CD4-positive, alpha-beta T cell (primary cell): ENCODE results near the gene MAN2A2. TPM values are rescaled to one million over a fixed set of nuclear protein-coding genes. Genes with fewer than 3 reads are reported as not detected.
"Not testable (repeated sequence)": the region's sequence is repeated elsewhere in the genome, so short reads cannot be mapped to it uniquely, and the experiment has no call there.

Source experiments
- ATAC-seq: fragments of 200-7000 bp; cut with Tn5 transposase; one replicate; pipeline ENCODE4 v1.10.0; 2022; ENCODE audit warnings: mild to moderate bottlenecking; ENCODE audit not compliant: poor library complexity
- CTCF ChIA-PET: fragments of 350-600 bp; sonication (Branson Sonifier 250); formaldehyde crosslinking; loops from one replicate; lab custom pipeline; 2021; ENCODE audit warnings: antibody characterized with exemption, inconsistent platforms; lab: Charles Lee
- POLR2A ChIA-PET: fragments of 350-600 bp; sonication (Branson Sonifier 250); formaldehyde crosslinking; loops from one replicate; lab custom pipeline; 2021; ENCODE audit warnings: antibody characterized with exemption, inconsistent platforms; lab: Charles Lee
- DNase-seq, 14 experiments: peaks; one replicate each; pipeline ENCODE4 v3.0.0-alpha.2; 2013 to 2020; ENCODE audit warnings: mixed read lengths in 2 of 14
- H3K27ac ChIP-seq, 2 donors: one replicate each; pipeline versions ENCODE4 v1.5.1 to v1.7.0; 2013; ENCODE audit warnings: low read length in 2 of 2, low read depth in 1 of 2, mild to moderate bottlenecking in 1 of 2
- H3K27me3 ChIP-seq, 2 experiments: 1 replicate in 1 of 2; 2 replicates in 1 of 2; pipeline versions ENCODE4 v1.6.1 to v1.7.0; 2013; ENCODE audit warnings: low read length in 2 of 2, control low read depth in 1 of 2, mild to moderate bottlenecking in 1 of 2, moderate library complexity in 1 of 2; ENCODE audit not compliant: insufficient read depth in 2 of 2, control insufficient read depth in 1 of 2
- H3K36me3 ChIP-seq: one replicate; pipeline ENCODE4 v1.6.1; 2013; ENCODE audit warnings: low read length, control low read depth; ENCODE audit not compliant: insufficient read depth
- H3K4me1 ChIP-seq: one replicate; pipeline ENCODE4 v1.6.1; 2013; ENCODE audit warnings: low read length, control low read depth; ENCODE audit not compliant: insufficient read depth
- H3K4me3 ChIP-seq: one replicate; pipeline ENCODE4 v1.5.1; 2013; ENCODE audit warnings: mild to moderate bottlenecking, low read length, moderate library complexity
- H3K9me3 ChIP-seq, 2 experiments: 1 replicate in 1 of 2; 2 replicates in 1 of 2; pipeline versions ENCODE4 v1.6.1 to v1.7.0; 2013; ENCODE audit warnings: low read length in 2 of 2, mild to moderate bottlenecking in 2 of 2, control low read depth in 1 of 2, moderate library complexity in 1 of 2; ENCODE audit not compliant: control insufficient read depth in 1 of 2, insufficient read depth in 1 of 2
- H3K27ac Mint-ChIP-seq: one replicate; pipeline ENCODE4 v1.8.0; 2020; ENCODE audit warnings: mixed read lengths
- H3K27me3 Mint-ChIP-seq: one replicate; pipeline ENCODE4 v1.8.0; 2021; ENCODE audit warnings: mixed read lengths
- H3K36me3 Mint-ChIP-seq: one replicate; pipeline ENCODE4 v1.8.0; 2021; ENCODE audit warnings: low read depth, mixed read lengths
- H3K4me1 Mint-ChIP-seq: one replicate; pipeline ENCODE4 v1.8.0; 2021; ENCODE audit warnings: low read depth, mixed read lengths
- H3K4me3 Mint-ChIP-seq: one replicate; pipeline ENCODE4 v1.8.0; 2020; ENCODE audit warnings: mild to moderate bottlenecking, mixed read lengths
- H3K9me3 Mint-ChIP-seq: one replicate; pipeline ENCODE4 v1.8.0; 2020; ENCODE audit warnings: mixed read lengths
- CTCF ChIP-seq: fragments of 200-600 bp; IDR thresholded peaks from one replicate; pipeline ENCODE4 v1.8.0; 2022; ENCODE audit warnings: antibody characterized with exemption, mild to moderate bottlenecking
- intact Hi-C, 2 experiments: fragments of 100-400 bp; cut with DNase I in 1 of 2; cut with micrococcal nuclease in 1 of 2; formaldehyde crosslinking; loops; one replicate each; pipeline versions ENCODE4 v1.15.1 to v1.9.0; 2023 to 2025; cut with DNase I, micrococcal nuclease
- total RNA-seq, 174 experiments: library from RNA in 2 of 174; stranded (reverse) in 2 of 174; gene quantifications; one replicate each; pipeline ENCODE4 v1.2.3 and lab custom pipeline; 2021 to 2026

Gene MAN2A2
- total RNA-seq, 2 experiments from 2014 or later = 125 to 128 TPM

DNA sequence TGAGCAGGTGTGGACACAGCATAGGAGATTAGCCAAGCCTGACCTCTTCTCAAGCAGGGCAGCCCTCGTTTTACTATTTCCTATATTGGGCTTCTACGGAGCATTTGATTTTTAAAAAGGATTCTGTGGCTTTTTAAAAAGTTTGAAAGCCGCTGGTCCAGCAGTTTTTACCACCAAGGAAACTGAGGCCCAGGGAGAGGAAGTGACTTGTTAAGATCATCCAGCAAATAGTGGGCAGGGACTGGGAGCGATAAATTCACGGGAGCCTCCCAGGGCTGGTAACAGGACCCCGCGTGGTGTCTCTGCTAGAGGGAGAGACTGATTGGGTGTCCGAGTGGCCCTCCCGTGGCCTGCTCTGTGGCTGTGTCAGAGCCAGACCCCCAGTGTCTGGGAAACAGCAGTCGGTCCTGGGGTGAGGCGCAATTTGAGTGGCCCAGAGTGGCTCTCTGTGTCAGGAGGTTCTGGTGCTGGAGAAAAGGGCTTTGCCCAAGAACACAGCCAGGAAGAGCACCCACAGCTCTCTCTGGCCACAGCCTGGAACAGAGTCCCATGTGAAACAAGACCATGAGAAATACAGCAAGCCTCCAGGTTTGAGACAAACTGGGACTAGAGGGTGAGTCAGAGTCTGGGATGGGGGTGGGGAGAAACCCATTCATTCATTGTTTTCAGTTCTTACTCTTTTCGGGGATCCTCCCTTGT is 30.5 kb upstream of the MAN2A2 start:
- intact Hi-C loops = loop anchor here (5.0 to 10.0 kb wide), 4 partner anchors 55 to 158 kb away; partner anchors contain the start of genes BLM (in 1 of the 2) and HDDC3 (in 1 of the 2)
- peaks cover 41% of the 10 kb centered on the region for H3K4me1 Mint-ChIP-seq
- peak; percentile 35 for ATAC-seq
- no peak for TF ChIP-seq CTCF
- peak overlapping the region; percentile 90 for H3K27ac Mint-ChIP-seq
- no peaks in the 10 kb centered on the region for H3K9me3 Mint-ChIP-seq
- H3K36me3 ChIP-seq = peaks cover 21% of the 10 kb centered on the region
- no peaks in the 10 kb centered on the region for H3K9me3 ChIP-seq
- no peaks in the 10 kb centered on the region for H3K27me3 ChIP-seq
- H3K27me3 Mint-ChIP-seq = no peaks in the 10 kb centered on the region
- H3K4me3 ChIP-seq = peak overlapping the region; percentile 61
- peaks cover 32% of the 10 kb centered on the region for H3K36me3 Mint-ChIP-seq
- ChIA-PET POLR2A (no interaction called here), CTCF (interaction anchor here (1.0 kb wide), 1 partner anchor 13 kb away, joined by 3 read pairs; no protein-coding TSS in a partner anchor)
- peak overlapping the region; percentile 90 for H3K4me3 Mint-ChIP-seq
- H3K27ac ChIP-seq = peak overlapping the region in 1 of 2 donors; percentile 13
- peaks cover 46% of the 10 kb centered on the region for H3K4me1 ChIP-seq
- DNase-seq = peak in 3 of 14 experiments; percentile 58 to 70 (median 60)

DNA sequence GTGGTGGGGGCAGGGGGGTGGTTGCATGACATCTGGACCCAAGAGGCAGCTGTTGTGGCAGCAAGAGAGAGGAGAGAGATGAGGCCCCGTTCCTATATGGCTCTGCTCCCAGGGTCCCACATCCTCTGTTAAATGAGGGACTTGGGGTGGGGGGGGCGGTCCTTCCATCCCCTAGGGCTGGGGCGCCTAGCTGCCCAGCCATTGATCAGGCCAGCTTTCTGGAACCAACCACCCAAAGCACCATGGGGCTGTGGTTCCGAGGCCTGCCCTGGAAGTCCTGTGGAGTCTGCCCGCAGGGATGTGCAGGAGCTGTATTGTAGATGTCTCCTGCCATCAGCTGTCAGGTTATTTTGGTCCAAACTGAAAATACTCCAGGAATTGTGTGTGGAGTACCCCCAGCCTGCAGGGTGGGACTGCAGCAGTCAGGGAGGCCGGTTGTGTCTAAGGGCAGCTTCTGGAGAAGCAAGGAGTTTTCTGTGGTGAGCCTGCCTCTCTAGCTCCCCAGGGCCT is 29.6 kb upstream of the MAN2A2 start:
- H3K27ac Mint-ChIP-seq = peak overlapping the region; percentile 90
- Histone ChIP-seq H3K27ac (no peak overlapping the region), H3K4me1 (peaks cover 46% of the 10 kb centered on the region), H3K9me3 (no peaks in the 10 kb centered on the region), H3K4me3 (peak overlapping the region; percentile 61), H3K27me3 (no peaks in the 10 kb centered on the region), H3K36me3 (peaks cover 30% of the 10 kb centered on the region)
- ChIA-PET CTCF (interaction anchor here (1.0 to 1.4 kb wide), 3 partner anchors 12 to 226 kb away, joined by 3 read pairs; partner anchors contain the start of gene MAN2A2), POLR2A (no interaction called here)
- ATAC-seq (no peak), DNase-seq (peak in 1 of 14 experiments; percentile 31)
- H3K36me3 Mint-ChIP-seq = peaks cover 41% of the 10 kb centered on the region
- peaks cover 34% of the 10 kb centered on the region for H3K4me1 Mint-ChIP-seq
- TF ChIP-seq CTCF = no peak
- no peaks in the 10 kb centered on the region for H3K9me3 Mint-ChIP-seq
- intact Hi-C loops = loop anchor here (5.0 to 10.0 kb wide), 4 partner anchors 56 to 159 kb away; partner anchors contain the start of genes BLM (in 1 of the 2) and HDDC3 (in 1 of the 2)
- H3K27me3 Mint-ChIP-seq = no peaks in the 10 kb centered on the region
- peak overlapping the region; percentile 90 for H3K4me3 Mint-ChIP-seq

DNA sequence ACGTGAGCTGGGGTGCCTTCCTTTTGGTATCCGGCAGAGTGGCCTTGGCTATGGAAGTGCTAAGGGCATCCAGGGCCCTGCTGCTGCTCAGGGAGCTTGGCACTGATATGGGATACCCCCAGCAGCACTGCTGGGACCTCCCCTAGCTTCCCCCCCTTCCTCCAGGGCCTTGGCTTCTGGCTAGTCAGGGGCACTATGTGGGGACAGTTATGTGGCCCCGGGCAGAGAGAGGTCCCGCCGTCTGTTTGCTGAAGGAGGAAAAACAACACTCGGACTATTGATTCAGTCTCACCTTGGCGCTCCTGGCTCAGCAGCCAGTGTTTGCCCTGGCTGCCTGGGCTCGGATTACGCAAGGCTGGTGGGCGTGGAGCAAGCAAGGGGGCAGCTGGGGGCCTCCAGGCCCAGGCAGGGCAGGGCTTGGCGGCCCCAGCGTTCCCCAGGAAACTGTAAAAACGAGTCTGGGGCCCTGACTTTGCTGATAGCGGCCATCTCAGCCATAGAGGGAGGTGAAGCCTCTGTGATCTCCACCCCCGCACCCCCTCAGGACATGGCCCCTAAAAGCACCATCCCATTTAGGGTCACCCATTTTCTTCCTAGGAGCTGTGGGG is 29.0 kb upstream of the MAN2A2 start:
- ATAC-seq = no peak
- no peak overlapping the region for H3K4me3 ChIP-seq
- no peak overlapping the region for H3K27ac ChIP-seq
- no peaks in the 10 kb centered on the region for H3K9me3 ChIP-seq
- intact Hi-C loops = loop anchor here (5.0 to 10.0 kb wide), 4 partner anchors 57 to 159 kb away; partner anchors contain the start of genes BLM (in 1 of the 2) and HDDC3 (in 1 of the 2)
- peak in 1 of 14 experiments; percentile 21 for DNase-seq
- TF ChIP-seq CTCF = no peak
- no peaks in the 10 kb centered on the region for H3K27me3 Mint-ChIP-seq
- peaks cover 47% of the 10 kb centered on the region for H3K36me3 Mint-ChIP-seq
- peaks cover 44% of the 10 kb centered on the region for H3K4me1 ChIP-seq
- ChIA-PET CTCF (interaction anchor here (1.0 to 1.4 kb wide), 3 partner anchors 12 to 226 kb away, joined by 3 read pairs; partner anchors contain the start of gene MAN2A2), POLR2A (no interaction called here)
- peak overlapping the region; percentile 90 for H3K27ac Mint-ChIP-seq
- no peaks in the 10 kb centered on the region for H3K9me3 Mint-ChIP-seq
- peaks cover 32% of the 10 kb centered on the region for H3K4me1 Mint-ChIP-seq
- H3K4me3 Mint-ChIP-seq = peak overlapping the region; percentile 90
- peaks cover 35% of the 10 kb centered on the region for H3K36me3 ChIP-seq
- no peaks in the 10 kb centered on the region for H3K27me3 ChIP-seq

DNA sequence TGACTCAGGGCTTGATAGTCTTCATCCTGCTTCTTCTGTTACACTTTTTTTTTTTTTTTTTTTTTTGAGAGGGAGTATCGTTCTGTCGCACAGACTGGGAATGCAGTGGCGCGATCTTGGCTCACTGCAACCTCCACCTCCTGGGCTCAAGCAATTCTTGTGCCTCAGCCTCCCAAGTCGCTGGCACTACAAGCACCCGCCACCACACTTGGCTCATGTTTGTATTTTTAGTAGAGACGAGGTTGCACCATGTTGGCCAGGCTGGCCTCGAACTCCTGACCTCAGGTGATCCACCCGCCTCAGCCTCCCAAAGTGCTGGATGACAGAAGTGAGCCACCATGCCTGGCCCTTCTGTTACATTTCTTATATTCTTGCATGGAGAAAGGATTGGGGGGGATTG is 28.1 kb upstream of the MAN2A2 start:
- intact Hi-C loops = loop anchor here (5.0 to 10.0 kb wide), 4 partner anchors 57 to 160 kb away; partner anchors contain the start of genes BLM (in 1 of the 2) and HDDC3 (in 1 of the 2)
- CTCF ChIA-PET = not testable (repeated sequence)

More for the DNA sequence above, 28.1 kb upstream of the MAN2A2 start:
- peaks cover 44% of the 10 kb centered on the region for H3K36me3 ChIP-seq
- POLR2A ChIA-PET, DNase-seq, H3K4me3 ChIP-seq, H3K27ac ChIP-seq, ATAC-seq, H3K27me3 ChIP-seq, H3K27ac Mint-ChIP-seq, H3K4me3 Mint-ChIP-seq, H3K9me3 Mint-ChIP-seq, H3K27me3 Mint-ChIP-seq, H3K9me3 ChIP-seq: not testable (repeated sequence)
- Mint-ChIP-seq H3K36me3 (peaks cover 54% of the 10 kb centered on the region), H3K4me1 (peaks cover 26% of the 10 kb centered on the region)
- peaks cover 35% of the 10 kb centered on the region for H3K4me1 ChIP-seq
